Stimulated activated CD8-positive, alpha-beta memory T cell treated with anti-CD3 and anti-CD28 coated beads, Interleukin-12 subunit alpha, Interleukin-12 subunit beta, amount 100 ng/mL, for 4 hours (primary cell): ENCODE measurements around the gene BGN.

Source experiments
- DNase-seq: peaks from one replicate; pipeline ENCODE4 v3.0.0-alpha.2; 2020; ENCODE audit warnings: low read depth

Gene BGN

DNA sequence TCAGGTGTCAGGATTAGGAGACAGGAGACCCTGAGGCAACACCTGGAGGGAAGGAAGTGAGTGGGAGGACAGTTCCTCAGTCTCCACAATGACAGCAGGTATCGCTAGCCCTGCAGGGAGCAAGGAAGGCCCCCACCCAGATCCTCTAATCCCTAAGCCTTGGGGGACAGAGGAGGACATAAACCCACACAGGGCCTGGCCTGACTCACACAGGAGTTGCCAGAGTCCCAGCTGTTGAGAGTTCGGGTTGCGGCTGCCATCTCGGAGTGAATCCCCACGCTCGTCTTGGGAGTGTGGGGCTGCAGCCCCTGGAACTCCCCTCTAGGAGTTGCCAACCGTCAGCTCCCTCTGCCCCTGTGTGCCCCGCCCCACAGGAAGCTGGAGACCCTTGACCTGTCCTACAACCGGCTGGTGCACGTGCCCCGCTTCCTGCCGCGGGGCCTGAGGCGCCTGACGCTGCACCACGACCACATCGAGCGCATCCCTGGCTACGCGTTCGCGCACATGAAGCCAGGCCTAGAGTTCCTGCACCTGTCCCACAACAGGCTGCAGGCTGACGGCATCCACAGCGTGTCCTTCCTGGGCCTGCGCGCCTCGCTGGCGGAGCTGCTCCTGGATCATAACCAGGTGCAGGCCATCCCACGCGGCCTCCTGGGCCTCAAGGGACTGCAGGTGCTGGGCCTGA is 9.2 kb upstream of the BGN start:
- no peak for DNase-seq

DNA sequence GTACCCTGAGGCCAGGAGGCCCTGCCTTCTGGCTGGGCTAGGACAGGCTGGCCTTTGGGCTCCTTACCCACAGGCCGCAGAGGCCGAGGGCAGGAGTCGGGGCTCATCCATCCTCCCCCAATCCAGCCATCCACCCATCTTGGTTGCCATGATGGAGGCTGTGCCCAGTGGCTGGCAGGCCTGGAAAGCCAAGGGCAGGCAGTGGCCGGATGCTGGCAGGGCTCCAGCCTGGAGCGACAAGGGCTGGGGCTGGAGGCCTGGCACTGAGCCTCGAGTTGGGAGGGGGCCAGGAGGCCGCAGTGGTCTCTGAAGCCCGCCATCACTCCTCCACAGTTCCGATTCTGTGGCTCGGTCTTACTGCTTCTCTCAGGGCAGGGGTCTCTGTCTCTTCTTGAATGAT is 8.6 kb upstream of the BGN start:
- DNase-seq = no peak

DNA sequence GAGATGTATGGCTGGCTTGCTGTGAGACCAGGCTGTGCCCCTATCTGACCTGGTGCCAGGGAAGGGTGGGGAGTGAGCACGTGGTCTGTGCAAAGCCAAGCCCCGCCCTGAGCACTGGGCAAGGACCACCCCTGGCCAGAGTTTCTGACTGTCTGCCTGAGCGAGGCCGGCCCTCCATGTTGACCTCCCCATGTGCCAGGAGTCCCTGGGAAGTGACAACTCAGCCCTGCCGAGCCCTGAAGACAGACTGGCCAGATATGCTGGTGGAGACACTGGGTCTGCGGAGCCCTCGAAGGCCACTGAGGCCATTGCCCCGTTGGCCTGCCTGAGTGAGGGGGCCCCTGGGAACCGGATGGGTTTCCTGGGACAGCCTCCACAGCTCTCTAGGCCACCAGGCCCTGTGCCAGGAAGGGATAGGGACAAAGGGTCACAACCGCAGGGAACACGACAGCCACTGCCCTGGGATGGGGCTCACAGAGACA is 7.1 kb upstream of the BGN start:
- DNase-seq = no peak

DNA sequence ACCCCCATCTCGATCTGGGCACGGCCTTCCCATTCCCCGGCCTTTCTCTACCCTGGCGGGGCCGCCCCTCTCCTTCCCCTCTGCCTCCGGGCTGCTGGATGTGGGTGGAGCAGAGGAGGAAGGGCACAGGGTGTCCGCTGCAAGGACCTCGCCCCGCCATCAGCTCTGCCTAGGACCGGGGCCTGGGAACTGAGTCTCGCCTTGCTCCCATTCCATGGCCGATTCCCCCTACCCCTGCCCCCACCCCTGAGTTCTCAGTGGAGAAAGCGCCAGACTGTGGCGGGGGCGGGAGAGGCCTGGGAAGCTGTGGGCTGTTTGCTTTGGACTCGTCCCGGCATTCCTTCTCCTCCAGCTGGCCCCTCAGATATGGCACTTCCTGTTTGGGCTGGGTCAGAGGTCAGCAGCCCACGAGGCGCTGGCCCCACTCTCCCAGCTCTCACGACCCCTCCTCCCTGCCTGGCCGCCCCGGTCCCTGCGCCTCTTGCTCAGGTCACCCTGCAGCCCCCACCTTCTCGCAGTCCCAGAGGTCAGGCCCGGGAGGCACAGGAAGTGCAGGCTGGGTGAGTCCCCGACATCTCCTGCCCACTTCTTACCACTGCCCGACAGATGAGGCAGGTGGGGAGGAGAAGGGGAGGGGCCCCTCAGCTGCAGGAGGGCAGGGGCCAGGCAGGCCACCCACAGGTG is 6.4 kb upstream of the BGN start:
- no peak for DNase-seq

DNA sequence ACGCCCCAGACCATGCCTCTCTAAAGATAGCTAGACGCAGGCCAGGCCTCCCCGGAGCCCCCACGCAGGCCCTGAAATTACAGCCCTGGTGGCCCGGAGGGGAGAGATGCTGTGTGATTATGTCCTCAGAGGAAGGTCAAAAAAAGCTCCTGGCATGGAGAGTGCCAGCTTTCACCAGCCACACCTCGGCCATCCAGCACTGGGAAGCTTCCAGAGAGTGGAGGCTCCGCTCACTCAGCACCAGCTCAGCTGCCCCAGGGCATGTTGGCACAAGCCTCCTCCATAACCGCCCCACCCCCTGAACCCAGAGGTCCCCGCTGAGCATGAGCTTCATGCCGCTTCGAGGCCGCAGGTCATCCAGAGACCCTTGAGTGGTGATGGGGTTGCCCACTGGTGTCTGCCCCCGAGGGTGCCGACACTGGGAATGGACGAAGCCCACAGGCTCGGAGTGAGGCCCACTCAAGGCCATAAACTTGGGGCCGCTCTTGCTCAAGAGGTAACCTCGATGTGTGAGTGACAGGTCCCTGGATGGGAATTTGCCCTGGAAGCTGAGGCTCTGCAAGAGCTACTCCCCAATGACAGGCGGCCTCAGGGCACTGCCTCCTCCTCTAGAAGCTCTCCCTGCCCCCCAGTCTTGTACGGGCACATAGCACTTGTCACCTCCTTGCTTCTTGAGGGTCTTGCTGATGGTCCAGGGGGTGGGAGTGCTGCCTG is 4.4 kb upstream of the BGN start:
- no peak for DNase-seq

DNA sequence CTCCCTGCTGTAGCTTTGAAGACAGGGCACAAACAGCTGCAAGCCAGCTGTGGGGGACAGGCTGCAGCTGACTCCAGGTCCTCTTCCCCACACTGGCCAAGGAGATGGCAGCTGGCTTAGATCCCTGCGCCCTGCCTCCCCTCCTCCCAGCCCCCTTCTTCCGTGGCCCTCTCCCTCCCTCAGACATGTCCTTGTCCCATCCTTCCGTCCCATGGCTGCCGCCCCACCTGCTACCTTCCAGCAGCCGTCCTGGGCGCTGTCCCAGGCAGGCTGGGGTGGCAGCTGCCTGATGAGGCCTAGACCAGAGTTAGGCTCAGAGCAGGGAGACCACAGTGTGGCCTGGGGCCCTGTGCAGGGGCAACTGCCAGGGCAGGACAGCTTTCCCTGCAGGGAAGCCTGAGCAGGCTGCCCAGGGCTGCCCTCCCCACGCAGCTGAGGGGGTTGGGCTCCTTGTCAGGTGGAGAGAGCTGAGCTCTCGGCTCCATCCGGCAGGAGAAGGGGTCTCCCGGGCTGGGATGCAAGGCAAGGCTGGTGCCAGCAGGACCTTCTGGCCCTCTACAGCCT is 3.3 kb upstream of the BGN start:
- DNase-seq = no peak

DNA sequence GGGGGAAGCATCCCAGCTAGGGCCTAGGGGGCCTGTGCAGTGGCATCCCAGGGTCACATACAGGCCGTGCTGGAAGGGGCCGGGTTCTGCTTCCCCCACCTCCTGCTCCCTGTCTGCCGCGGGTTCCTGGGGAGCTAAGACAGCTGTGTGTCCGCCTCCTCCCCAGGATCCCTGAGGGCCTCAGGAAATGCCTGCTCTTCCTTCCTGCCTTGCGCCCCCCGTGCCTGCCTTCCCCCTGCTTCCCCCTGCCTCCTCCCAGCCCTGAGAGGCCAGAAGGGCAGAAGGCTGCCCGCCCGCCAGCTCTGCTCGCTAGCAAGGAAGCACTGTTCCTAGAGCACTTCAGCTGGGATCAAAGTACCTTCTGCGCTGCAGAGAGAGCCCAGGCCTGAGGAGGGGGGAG is 2.9 kb upstream of the BGN start:
- DNase-seq = no peak

DNA sequence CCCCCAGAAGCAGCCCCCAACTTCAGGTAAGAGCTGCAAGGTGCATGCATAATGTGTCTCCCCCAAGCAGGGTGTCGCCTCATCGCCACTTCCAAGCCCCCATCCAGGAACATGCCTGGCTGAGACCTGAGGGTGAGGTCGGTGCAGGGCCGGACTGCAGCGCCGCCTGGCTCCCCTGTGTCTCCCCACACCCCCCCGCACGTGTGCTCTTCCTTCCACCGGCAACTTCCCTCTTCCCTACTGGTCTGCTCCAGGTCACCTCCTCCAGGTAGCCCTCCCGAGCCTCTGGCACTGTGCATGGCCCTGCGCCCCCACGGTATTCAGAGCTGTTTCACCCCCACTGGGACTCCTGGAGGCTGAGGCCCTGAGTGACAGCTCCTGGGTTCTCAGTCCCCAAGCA is 2.2 kb upstream of the BGN start:
- no peak for DNase-seq

DNA sequence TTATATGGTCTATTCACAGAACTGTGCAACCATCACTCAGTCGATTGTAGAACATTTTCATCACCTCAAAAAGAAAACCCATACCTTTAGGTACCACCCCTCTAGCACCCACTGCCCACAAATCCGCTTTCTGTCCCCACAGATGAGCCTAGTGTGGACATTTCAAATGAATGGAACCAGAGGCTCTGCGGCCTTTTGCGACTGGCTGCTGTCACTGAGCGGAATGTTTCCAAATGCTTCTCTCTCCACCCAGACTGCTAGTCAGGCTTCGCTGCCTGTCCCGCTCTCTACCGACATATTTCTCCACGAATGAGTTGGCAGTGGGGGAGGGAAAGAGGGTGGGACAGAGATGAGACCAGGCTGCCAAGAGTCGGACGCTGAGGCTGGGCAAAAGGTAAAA is 1.7 kb upstream of the BGN start:
- DNase-seq = no peak

DNA sequence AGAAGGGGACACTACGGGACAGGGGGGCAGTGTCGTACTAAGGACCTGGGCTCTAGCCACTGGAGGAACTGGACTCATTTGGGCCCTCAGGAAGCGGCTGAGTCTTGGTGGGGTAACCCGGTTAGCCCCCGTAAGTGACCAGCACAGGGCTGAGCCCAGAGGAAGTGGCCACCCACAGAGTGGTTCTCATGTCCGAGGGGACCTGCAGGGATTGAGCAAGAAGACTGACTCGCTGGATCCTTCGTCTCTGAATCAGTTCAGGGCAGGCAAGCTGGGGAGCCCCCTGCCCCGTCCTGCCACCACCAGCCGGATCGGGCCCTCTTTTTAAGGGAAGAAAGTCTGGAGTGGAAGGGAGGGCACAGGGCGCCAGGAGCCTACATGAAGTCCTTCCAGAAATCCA is 719 bp upstream of the BGN start:
- DNase-seq = no peak

DNA sequence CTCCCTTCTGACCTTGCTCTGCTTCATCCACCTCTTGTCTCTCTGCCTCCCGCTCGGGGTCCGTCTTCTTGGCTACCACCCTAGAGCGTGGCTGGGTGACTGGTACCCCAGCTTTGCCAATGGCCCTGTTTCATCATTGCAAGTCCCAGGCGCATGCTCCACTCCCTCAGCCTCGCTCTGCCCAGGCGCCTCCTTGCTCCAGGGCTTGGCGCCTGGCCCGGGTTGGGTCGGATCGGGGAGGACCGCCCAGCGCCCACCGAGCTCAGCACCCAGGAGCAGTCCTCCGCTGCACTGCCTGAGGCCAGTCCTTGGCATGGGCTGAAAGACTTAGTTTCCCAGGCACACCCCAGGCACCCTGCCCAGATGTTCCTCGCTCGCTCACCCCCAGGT is 577 bp downstream of the BGN start:
- no peak for DNase-seq

DNA sequence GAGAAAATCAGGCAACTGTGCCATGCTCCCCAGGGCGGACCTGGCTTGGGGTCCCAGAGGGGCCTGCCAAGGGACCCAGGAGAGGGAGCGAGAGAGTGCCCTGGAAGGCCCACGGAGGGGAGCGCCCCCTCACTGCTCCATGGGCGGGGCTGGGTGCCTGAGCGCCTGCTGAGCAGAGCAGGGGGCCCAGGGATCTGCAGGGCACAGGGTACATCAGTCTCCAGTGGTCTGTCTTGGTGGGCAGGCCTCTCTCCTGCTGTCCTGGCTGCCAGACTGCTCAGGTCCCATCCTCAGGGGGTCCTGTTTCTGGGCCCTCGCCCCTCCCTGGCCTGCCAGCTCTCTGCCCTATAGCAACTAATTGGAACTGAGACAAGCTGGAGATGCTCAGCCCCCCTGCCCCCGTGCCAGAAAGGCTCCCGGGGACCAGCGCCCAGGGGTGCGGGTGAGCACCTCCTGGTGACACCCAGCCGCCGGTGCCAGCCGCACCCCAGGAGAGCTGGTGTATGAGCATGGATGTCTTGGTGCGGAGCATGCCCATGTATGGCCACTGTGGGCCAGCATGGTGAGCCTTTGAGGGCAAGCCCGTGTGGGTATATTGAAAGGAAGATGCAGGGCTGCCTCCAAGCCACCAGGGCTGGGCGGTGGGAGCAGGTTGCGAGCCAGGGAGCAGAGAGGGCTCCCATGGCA is 1.3 kb downstream of the BGN start:
- DNase-seq = no peak

DNA sequence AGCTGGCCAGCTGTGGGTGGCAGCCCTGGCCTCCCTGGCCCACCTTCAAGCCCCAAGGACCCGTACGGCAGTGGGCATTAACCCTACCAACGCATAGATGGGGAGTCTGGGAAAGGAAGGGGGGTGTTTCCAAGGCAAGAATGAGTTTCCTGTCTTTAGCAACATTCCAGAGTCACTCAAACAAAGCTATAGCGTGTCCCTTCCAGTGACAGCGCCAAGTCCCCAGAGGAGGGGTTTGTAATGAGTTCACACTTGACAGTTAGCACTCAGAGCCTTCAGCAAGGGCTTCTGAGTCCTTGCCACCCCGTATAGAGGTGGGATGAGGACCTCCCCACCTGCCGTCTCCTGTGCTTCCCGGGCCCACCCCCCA is 1.8 kb downstream of the BGN start:
- no peak for DNase-seq

DNA sequence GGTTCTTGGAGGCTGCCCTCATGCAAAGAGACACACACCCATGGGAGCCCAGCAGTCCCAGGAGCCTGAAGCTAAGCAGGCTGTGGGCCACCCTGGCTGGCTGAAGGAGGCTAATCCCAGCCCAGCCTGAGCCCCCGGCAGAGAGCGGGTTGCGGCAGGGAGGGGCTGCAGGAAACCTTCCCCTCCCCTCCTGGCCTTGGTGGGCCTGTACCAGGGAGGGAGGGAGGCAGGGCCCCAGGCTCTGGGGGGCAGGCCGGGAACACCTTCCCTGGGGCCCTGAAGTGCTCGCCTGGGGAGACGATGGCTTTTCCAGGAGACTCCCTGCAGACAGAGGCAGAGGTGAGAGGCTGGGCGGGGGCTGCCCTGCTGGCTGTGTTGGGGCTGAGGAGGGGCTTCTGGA is 3.7 kb downstream of the BGN start:
- DNase-seq = no peak

DNA sequence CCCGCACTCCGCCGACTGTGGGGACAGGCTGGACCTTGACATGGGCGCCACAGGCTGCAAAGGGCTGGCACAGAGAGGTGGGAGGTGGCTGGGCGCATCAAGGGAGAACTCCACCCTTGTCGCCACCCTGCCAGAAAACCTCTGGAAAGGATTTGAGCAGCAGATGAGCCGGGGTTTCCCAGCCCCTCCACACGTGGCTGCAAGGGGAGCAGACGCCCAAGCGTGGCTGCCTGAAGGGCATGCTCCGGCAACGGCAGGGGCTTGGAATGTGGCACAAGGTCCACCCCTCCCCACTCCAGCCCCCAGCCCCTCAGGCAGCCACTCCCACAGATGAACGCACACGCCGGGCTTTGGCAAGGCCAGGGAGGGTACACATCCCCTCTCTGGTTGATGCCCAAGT is 4.6 kb downstream of the BGN start:
- DNase-seq = no peak

DNA sequence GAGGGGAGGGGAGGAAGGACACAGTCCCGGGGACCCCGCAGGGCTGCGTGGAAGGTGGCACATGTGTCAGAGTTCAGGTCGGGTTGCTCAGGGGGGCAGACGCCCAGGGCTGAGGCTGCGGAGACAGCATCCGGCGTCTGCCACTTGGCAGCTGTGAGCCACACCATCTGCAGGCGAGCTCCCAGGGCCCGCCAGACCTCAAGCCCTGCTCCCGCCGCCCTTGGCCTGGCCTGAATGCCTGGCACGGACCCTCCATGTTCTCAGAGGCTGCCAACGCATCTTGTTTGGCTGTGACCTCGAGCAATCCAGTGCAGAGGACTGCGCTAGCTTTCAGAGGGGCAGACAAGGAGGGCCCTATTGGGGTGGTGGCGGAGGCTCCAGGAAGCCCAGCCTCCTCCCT is 5.1 kb downstream of the BGN start:
- no peak for DNase-seq

DNA sequence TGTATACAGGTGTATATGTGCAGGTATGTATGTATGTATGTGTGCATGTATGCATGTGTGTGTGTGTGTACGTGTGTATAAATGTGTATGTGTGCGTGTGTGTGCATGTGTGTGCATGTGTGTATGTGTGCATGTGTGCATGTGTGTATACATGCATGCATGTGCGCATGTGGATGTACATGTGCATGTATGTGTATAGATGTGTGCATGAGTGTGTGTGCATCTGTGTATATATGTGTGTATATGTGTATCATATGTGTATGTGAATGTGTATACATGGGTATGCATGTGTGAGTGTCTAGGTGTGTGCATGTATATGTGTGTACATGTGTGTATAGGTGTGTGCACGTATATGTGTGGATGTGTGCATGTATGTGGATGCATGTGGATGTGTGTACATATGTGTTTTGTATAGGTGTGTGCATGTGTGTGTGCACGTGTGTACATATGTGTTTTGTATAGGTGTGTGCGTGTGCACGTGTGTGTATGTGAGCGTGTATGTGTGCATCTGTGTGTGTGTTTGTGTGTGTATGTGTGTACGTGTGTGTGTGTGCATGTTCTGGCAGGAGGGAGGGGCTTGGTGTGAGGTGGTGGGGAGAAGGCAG is 6.0 kb downstream of the BGN start:
- DNase-seq = no peak

DNA sequence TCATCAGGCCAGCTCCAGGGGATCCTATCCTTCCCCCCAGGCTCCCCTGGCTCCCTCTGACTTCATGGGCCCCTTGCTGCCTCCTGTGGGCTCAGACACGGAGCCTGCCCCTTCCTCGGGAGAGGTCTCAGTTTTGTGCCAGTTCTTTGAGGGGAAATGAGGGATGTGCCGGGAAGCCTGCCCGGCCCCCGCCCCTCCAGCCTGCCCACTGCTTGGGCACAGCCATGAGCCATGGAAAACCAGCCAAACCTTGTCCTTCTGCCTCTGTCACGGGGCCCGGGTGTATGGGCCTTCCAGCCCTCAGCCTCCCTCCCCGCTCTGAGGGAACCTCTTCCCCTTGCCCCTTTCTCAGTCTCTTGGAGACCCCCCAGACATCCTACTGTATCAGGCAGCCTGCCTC is 6.8 kb downstream of the BGN start:
- DNase-seq = no peak

DNA sequence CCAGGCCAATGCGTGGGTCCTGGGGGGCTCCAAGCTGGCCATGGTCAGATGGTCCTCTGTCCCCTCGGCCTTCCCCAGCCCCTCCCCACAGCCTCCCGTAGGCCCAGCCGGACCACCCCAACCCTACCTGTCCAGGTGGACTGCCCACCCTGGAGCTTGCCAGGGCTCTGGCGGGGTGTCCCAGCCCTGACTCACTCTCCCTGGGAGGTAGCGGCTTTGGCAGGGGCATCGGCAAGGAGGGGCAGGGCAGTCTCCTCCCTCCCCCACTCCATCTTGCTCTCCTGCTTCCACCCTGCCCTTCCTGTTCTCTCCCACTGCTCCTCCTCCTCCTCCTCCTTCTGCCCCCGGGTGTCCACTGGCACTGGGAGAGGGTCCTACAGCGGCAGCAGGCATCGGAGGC is 7.4 kb downstream of the BGN start:
- DNase-seq = no peak

DNA sequence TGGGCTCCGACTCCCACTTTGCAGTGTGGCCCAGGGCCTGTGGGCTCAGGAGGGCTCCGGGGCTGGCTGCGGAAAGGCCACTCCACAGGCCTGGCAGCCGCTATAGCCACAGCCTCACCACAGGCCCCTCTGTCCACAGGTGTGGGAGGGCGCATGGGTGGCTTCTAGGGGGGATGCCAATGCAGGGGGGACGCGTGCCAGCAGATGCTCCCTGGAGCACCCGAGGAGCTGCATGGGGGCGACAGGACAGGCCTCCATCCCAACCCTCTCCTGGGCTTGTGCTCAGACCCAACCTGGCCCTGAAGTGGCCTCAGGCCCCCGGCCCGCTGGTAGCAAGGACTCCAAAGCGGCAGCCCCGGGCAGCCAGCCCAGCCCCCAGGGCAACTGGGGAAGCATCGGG is 8.0 kb downstream of the BGN start:
- no peak for DNase-seq

DNA sequence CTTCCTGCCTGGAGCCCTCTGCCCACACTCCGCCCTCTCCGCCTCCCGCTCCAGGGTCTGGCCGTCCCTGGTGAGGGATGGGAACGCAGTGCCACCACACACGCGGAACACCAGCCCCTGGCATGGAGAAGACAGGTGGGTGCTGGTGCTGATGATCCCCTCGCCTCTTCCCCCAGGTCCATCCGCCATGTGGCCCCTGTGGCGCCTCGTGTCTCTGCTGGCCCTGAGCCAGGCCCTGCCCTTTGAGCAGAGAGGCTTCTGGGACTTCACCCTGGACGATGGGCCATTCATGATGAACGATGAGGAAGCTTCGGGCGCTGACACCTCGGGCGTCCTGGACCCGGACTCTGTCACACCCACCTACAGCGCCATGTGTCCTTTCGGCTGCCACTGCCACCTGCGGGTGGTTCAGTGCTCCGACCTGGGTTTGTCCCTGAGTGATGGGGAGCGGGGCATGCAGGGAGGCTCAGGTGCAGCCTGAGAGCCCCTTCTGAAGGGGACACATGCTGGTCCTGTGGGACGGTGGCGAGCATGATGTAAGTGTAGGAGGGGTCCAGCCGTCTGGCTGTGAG is 9.8 kb downstream of the BGN start:
- DNase-seq = no peak

DNA sequence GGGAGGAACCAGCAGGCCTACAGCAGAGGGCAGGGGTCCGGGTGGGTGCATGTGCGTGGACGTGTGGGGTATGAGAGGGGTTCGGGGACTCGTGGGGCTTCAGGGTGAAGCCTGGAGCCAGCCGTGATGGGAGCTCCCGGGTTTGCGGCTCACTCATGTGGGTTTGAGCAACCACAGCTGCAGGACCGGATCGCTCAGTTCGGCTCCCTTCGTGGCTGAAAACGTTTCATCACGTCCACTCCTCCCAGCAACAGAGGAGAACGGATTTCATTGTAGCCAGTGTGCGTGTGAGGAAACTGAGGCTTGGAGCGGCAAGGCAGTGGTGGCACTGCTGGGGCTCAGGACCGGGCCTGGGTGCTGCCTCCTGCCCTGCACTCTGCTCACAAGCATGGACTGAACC is 10.6 kb downstream of the BGN start:
- DNase-seq = no peak
